ENCODE results near the gene SLC25A29.
"Not testable (repeated sequence)": the region's sequence is repeated elsewhere in the genome, so short reads cannot be mapped to it uniquely, and the experiment has no call there.

SLC25A29 gene

DNA sequence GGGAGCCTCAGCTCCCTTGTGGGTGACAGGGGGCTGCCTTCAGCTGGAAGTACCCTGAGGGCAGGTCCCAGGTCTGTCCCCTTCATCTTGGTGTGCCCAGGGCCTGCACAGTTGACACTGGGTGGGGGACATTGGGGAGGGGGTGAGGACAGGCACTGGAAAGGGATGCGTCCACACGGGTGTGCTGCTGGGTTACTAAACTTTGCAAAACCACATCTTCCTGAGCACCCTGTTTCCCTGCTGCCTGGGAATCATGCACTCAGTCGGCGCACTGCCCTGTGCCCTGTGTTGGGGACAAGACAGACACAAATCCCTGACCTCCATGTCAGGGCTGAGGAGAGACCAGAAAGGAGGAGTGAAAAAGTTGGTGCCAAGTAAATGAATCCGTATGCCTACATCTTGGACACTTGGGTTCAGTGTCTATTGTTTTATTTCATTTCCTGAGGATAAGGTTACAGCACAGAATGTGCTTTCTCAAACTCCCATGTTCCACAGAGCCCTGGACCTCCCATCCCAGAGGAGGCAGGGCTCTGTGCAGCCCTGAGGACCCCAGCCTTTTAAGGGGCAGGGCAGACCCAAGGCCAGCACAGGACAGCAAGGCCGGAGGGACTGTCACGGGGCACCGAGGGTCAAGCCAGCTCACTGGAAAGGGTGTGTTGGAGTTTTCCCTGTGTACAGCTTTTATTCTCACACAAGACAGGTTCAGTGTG lies 2.9 kb upstream of the SLC25A29 start:
- no peak for DNase-seq

DNA sequence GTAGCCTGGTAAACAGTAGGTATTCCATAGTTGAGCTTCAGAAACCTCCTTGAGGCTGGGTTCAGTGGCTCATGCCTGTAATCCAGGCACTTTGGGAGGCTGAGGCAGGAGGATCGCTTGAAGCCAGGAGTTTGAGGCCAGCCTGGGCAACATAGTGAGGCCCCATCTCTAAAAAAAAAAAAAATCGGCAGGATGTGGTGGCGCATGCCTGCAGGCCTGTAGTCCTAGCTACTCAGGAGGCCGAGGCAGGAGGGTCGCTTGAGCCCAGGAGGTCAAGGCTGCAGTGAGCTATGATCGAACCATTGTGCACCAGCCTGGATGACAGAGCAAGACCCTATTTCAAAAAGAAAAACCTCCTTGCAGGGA lies 2.2 kb upstream of the SLC25A29 start:
- DNase-seq, result not testable (repeated sequence)

DNA sequence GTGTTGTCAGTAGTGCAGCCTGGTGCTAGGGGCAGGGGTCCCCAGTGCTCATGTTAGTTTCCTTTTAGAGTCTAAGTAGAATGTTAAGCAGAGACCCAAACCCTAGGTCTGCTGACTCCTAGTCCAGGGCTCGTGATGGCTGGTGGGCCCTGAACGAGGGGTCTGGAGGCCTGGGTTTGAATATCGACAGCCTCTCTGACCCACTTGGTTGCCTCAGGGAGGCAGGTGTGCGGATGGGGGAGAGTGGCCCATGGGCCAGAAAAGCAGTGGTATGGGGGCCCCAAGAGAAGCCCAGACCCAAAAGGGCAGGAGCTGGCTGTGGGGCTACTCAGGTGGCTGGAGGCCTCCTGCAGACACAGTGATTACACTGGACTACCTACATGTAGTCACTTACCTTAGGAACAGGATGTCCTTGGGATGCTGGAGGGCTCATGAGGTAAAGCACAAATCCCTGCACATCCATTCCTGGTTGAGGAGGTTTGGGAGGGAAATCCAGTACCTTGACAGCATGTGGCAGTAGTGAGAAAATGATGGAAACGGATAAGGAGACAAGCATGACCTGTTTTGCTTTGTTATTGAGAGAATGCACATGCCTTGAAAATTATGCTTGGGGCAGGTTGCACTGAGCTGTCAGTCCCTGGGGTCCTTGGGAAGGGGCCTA lies 1.7 kb upstream of the SLC25A29 start:
- no peak for DNase-seq

GRCh38 chr14:100306998-100307765 lies 938 bp upstream of the SLC25A29 start:
- DNase-seq, result no peak

DNA sequence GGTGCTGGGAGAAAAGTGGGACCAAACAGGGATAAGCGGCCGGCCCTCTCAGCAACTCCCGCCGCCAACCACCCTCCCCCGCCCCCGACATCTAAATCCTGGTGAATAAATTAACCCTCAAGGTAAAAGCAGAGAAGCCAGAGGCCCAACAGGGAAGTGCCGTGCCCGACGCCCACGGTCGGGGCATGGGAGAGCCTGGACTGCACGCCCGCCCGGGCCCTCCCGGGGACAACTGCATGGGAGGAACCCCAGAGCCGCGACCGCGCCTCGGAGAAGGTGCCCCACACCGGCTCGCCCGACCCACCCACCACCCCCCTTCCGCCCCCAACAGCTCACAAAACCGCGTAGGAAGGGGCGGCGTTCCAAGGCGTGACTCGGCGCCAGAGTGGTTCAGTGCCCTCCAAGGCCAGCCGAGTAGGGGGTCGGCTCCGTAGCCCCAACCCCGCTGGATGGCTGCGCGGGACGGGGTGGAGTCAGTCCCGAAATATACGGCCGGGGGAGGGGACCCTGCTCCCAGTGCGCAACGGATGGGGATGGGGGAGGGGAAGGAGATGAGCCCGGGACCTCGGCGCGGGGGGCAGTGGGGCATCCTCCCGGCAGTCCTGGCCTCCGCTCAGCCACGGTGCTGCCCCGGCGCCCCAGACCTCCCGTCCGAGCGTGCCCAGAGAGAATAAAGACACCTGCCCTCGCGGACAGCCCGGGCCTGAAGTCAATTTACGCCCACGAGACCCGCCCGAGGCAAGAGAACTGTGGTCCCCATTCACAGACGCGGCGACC lies 732 bp downstream of the SLC25A29 start:
- DNase-seq, result no peak

DNA sequence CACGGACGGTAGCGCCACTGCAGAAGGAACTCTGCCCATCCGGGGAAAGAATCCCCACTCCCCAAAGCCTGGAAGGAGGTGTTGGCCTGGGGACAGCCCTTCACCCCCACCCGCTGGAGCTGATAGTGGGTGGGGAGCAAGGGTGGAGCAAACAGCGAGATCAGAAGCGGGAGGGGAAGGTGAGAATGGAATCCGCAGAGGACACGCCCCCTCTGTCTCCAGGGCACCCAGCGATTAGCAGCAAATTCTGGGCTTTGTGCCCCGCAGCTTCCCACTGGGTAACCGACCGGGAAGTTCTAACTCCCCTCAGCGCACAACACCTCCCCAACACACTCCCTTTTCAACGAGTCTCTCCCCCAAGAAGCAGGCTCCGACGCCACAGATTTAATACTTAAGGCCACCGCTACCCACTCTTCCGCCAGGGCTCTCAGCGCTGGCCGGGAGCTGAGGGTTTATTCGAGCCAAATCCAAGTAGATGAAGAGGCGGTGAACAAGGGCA lies 1.4 kb downstream of the SLC25A29 start:
- no peak for DNase-seq

DNA sequence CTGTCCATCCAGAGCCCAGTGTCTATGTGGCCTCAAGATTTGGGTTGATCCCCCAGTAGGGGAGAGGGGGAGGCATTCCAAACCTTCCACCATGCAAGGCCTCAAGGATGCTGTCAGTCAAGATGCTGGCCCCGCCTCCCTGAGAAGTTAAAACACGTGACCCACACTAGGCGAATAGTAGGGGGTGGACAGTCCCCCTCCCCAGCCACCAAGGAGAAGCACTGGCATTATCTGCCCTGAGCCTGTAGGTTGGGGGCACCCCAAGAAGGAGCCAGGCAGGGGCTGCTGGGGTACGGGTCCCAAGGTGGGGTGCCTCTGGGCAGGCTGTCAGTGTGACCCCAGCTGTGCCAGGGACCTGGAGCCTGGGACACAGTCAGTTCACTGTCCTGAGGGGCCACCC lies 2.3 kb downstream of the SLC25A29 start:
- no peak for DNase-seq

GRCh38 chr14:100303179-100303578 lies 3.1 kb downstream of the SLC25A29 start:
- no peak for DNase-seq

- no peak for DNase-seq
These were observed 3.6 kb downstream of the SLC25A29 start for GRCh38 chr14:100302616-100303015.

GRCh38 chr14:100299238-100299560 lies 7.0 kb downstream of the SLC25A29 start:
- no peak for DNase-seq

GRCh38 chr14:100298551-100299237 lies 7.5 kb downstream of the SLC25A29 start:
- no peak for DNase-seq

- no peak for DNase-seq
These were observed 8.6 kb downstream of the SLC25A29 start for GRCh38 chr14:100297320-100298300.

GRCh38 chr14:100296729-100297128 lies 9.5 kb downstream of the SLC25A29 start:
- DNase-seq, result not testable (repeated sequence)

GRCh38 chr14:100296106-100296651 lies 10.1 kb downstream of the SLC25A29 start:
- DNase-seq, result no peak

- DNase-seq, result no peak
These were observed 10.7 kb downstream of the SLC25A29 start for GRCh38 chr14:100295376-100296105.

DNA sequence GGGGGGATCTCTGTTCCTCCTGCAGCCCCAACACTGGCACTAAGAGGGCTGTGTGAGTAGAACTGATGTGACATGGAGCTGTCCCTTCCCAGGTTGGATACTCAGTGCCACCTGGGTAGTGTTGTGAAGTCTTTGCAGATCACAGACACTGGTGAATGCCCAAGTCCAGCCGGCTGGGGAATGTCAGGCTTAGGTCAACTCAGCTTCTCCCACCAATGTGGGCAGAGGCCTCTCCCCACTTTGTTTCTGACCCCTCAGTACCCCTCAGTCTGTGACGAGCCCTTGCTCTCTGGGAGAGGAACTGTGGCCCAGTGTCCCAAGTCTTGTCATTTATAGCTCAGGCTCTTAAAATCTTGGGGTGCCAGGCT lies 11.3 kb downstream of the SLC25A29 start:
- no peak for DNase-seq

GRCh38 chr14:100294213-100294962 lies 11.9 kb downstream of the SLC25A29 start:
- no peak for DNase-seq

DNA sequence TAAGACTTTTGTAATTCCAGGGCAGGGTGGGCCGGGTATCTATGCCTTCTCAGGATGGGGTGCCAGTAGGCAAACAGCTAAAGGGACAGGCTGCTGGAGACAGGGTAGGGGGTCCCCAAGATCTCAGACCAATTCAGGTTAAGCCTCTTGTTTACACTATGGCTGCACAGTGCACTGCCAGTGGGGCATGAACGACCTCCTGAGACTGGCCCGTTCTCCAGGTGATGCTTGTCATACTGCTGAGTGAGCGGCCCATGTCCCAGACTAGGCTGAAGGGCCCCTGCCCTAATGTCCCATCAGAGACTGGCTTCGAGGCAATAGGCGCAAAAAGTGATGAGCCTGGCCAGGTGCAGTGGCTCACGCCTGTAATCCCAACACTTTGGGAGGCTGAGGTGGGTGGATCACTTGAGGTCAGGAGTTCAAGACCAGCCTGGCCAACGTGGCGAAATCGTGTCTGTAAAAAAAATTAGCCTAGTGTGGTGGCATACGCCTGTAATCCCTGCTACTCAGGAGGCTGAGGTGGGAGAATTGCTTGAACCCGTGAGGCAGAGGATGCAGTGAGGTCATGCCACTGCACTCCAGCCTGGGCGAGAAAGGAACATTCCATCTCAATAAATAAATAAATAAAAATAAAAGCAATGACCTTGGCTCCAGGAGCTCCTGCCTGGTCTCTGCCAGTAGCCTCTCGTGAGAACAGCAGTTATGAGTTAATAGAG lies 12.6 kb downstream of the SLC25A29 start:
- DNase-seq, result no peak
